Embryonic facial prominence (tissue), 1 donor: ENCODE results near the gene EVI5.
"Not testable (repeated sequence)": the region's sequence is repeated elsewhere in the genome, so short reads cannot be mapped to it uniquely, and the experiment has no call there.

Experiments used
- DNase-seq: peaks from one replicate; pipeline ENCODE4 v3.0.0-alpha.2; 2016; ENCODE audit errors: extremely low spot score

The EVI5 gene

DNA sequence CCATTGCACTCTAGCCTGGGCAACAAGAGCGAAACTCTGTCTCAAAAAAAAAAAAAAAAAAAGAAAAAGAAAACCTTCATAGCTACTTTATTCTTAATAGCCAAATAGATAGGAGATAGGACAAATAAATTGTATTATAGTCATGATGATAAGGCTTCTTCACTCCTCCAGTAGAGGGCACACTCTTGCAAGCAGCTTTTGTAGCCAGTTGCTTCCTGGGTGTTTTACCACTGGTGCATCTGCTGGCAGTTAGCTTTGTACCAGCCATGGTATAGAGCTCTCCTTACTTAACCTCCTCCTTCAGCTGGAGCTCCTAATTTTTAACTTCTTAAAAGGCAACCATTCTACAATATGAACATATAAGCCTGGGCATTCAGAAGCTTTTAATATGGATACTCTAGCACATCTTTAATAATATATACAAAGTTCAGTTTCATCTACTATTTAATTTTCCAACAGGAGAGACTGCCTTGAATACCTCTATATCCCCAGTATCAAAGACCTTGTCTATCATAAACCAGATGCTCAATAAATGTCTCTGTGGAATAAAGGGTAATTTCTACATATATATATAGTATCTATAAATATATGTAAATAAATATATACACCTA is 35.8 kb downstream of the EVI5 start:
- no peak for DNase-seq

DNA sequence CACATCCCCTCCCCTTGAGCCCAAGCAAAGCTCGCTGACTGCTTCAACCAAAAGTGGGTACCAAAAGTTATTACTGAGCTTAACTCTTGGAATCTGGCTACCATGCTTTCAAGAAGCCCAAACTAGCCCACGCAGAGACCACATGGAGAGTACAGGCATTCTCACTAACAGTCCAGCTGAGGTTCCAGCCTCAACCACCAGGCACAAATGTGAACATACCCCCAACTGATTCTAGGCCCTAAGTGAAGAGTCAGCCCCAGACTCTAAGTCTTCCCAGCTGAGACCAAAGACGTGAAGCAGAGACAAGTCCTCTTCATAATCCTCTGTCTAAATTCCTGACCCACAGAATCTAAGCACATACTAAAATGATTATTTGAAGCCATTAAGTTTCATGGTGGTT is 36.8 kb downstream of the EVI5 start:
- DNase-seq, result no peak

DNA sequence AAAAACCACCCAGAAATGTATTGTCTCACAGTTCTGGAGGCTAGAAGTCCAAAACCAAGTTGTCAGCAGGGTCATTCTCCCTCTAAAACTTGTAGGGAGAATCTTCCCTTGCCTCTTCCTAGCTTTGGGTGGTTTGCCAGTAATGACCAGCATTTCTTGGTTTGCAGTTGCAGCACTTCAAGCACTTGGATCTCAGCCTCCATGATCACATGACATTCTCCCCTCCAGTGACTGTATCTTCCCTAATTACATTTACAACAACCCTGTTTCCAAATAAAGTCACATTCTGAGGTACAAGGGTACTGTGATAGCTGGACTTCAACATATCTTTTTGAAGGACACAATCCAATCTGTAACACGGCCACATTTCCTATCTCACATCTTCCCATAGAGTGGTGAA is 37.2 kb downstream of the EVI5 start:
- DNase-seq, result no peak

- DNase-seq, result not testable (repeated sequence)
These were observed 38.7 kb downstream of the EVI5 start for GRCh38 chr1:92746255-92746654.

- no peak for DNase-seq
These were observed 41.7 kb downstream of the EVI5 start for GRCh38 chr1:92743221-92743620.

DNA sequence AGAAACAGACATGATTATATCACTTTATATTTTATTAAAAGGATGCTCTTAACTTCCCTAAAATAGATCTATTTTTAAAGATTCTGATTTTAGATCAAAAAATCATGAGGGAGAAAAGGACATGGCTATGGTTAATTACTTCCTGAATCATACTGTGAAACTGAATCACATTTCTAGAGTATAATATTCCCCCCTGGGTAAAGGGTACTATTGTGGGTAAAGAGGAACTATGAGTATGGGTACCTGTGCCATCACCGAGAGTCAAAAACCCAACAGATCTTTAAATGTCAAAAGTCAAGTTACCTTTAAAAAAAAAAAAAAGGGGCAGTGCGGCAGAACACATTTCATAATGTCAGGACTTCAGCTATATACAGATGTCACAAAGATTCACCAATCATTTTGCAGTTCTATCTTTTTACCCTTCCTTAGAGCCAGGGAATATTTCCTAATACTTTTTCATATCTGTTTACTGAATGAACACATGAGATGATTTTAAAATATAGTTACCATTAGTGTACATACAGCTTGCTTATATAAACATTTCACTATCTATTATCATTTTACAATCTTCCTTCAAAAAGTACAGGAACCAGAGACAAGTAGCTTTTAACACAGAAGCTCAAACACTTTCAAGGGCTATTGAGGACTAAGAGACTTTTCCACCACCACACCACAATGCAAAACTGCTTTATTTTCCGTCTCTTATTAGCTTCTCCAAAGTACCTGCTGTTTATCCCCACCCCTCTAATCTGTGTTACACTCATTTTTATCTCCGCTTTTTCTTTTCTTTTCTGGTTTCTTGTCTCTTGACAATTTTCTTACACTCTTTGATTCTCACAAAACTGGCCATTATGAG is 45.0 kb downstream of the EVI5 start:
- no peak for DNase-seq

DNA sequence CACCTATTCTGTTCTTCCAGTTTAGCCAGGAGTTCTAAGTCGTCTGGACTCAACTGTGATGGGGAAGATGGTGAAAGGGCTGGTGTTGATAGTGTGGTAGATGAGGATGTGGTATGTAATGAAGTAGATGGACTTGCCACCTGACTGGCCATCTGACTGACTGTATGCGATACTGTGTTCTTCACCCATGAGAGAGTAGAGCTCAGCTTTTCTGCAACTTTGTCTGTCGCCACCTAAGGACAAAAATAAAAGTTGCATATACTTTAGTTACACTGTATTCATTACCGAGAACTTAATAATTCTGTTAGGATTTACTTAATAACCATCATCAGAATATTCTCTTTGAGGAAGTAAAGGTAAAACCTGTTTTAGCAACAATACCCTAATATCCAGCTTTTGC is 48.5 kb downstream of the EVI5 start:
- DNase-seq, result no peak

- DNase-seq, result no peak
These were observed 54.4 kb downstream of the EVI5 start for GRCh38 chr1:92730476-92730875.

GRCh38 chr1:92728697-92729096 is 56.2 kb downstream of the EVI5 start:
- DNase-seq, result no peak

DNA sequence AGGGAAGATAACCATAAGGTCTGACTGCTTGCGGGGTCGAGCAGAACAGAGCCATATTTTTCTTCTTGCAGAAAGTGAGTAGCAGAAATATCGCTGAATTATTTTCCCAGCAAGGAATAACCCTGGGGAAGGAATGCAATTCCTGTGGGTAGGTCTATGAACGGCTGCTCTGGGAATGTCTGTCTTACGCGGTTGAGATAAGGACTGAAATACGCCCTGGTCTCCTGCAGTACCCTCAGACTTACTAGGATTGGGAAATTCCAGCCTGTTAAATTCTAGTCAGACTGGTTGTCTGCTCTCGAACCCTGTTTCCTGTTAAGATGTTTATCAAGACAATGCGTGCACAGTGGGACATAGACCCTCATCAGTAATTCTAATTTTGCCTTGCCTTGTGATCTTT is 61.2 kb downstream of the EVI5 start:
- not testable (repeated sequence) for DNase-seq

GRCh38 chr1:92721886-92722285 is 63.0 kb downstream of the EVI5 start:
- DNase-seq, result no peak

DNA sequence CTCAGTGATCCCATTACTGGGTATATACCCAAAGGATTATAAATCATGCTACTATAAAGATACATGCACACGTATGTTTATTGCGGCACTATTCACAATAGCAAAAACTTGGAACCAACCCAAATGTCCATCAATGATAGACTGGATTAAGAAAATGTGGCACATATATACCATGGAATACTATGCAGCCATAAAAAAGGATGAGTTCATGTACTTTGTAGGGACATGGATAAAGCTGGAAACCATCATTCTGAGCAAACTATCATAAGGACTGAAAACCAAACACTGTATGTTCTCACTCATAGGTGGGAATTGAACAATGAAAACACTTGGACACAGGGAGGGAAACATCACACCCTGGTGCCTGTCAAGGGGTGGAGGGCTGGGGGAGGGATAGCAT is 63.8 kb downstream of the EVI5 start:
- not testable (repeated sequence) for DNase-seq

DNA sequence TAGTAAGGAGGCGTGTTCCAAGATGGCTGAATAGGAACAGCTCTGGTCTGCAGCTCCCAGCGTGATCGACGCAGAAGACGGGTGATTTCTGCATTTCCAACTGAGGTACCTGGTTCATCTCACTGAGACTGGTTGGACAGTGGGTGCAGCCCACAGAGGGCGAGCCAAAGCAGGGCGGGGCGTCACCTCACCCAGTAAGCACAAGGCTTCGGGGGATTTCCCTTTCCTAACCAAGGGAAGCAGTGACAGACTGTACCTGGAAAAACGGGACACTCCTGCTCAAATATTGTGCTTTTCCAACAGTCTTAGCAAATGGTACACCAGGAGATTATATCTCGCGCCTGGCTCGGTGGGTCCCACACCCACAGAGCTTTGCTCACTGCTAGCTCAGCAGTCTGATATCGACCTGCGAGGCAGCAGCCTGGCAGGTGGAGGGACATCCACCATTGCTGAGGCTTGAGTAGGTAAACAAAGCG is 69.4 kb downstream of the EVI5 start:
- DNase-seq, result not testable (repeated sequence)

- no peak for DNase-seq
These were observed 71.0 kb downstream of the EVI5 start for GRCh38 chr1:92713939-92714338.

GRCh38 chr1:92711473-92712165 is 73.3 kb downstream of the EVI5 start:
- DNase-seq, result no peak

GRCh38 chr1:92709738-92710137 is 75.2 kb downstream of the EVI5 start:
- DNase-seq, result no peak

DNA sequence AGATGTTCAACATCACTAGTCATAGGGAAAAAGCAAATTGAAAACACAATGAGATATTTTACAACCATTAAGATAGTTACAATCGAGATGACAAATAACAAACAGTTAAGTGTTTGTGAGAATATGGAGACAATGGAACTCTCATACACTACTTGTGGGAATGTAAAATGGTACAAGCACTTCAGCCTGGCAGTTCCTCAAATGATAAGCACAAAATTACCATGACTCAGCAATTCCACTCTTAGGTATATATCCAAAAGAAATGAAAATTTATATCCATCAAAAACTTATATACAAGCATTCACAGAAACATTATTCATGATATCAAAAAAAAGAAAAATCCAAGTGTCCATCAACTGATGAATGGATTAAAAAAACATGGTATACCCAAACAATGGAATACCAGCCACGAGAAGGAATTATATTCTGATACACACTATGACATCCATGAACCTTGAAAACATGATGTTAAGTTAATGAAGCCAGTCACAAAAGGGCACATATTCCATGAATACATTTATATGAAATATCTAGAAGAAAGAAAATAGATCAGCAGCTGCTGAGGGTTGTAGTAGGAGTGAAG is 76.4 kb downstream of the EVI5 start:
- DNase-seq, result no peak

- no peak for DNase-seq
These were observed 77.2 kb downstream of the EVI5 start for GRCh38 chr1:92707709-92708108.

- DNase-seq, result no peak
These were observed 77.6 kb downstream of the EVI5 start for GRCh38 chr1:92707292-92707691.

GRCh38 chr1:92705446-92705845 is 79.5 kb downstream of the EVI5 start:
- DNase-seq, result no peak

DNA sequence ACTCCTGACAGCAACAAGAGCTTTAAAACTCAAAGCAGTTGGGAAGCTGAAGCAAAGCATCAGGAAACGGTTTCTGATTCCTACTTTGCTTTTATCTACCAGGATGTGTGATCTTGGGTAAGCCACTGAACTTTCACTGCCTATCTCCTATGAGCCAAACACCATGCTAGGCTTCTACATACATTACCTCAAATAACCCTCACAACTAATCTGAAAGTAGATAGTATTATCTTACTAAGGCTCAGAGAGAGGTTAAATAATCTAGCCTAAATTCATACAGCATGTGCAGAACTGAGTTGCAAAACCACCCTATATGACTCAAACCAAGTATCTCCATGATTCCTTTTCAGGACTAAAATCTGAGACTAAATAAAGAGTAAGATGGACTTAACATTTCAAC is 83.8 kb downstream of the EVI5 start:
- no peak for DNase-seq

DNA sequence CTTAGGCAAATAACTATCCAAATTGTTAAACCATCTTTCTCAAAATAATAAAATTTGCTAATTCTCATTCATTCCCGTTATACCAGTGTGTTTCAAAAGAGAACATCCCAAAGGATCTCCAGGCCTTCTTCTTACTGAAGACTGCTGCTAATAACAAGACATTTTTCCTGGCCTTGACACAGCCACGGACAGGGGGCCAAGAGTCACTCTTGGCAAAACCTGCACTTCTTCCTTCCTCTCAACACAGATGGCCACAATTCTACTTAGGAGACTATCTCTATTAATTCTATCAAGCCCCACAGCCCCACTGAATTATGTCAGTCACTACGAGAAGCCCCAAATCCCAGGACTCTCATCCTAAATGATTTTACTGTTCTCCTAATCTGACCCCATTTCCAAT is 86.0 kb downstream of the EVI5 start:
- no peak for DNase-seq
